ENCODE data around the gene TOPBP1. TPM values are rescaled to one million over a fixed set of nuclear protein-coding genes. Genes with fewer than 3 reads are reported as not detected.

The TOPBP1 gene
- total and polyA plus RNA-seq, 2 of the 8 experiments (the other 6 are each of a cell fraction or from before 2014, with no cell fraction given) = 19.7 to 35.9 TPM

GRCh38 chr3:133697960-133698359 lies 36.2 kb upstream of the TOPBP1 start:
- WGBS, 2 experiments (ENCODE audit: extremely low coverage in 1 of 2, insufficient coverage in 1 of 2, insufficient read length in 1 of 2, insufficient replicate concordance in 2 of 2, low coverage in 1 of 2, low lambda C conversion rate in 2 of 2, missing lambda C conversion rate in 1 of 2) = 86% methylated on average over 2 of the region's 2 CpGs; no CpG with 5 or more reads in 1 of the 2 experiments
- no peak overlapping the region for H2BK20ac ChIP-seq (ENCODE audit: low read length)
- CTCF ChIA-PET (ENCODE audit: partially characterized antibody) = no interaction called here

More at GRCh38 chr3:133697960-133698359, 36.2 kb upstream of the TOPBP1 start:
- Histone ChIP-seq H2BK15ac (ENCODE audit: low read length) (no peak overlapping the region), H3K56ac (replicated peaks; ENCODE audit: insufficient read length, low read depth, low read length) (no peak overlapping the region), H3K14ac (ENCODE audit: insufficient read length) (no peak overlapping the region), H2AFZ (ENCODE audit: low read length) (no peak overlapping the region), H2AK5ac (ENCODE audit: low read depth, low read length) (no peak overlapping the region), H3K18ac (ENCODE audit: extremely low read depth, low read length) (no peak overlapping the region), H4K20me1 (replicated peaks in 1 of 2; ENCODE audit: control insufficient read depth in 1 of 2, insufficient read depth in 2 of 2, low read length in 2 of 2) (no peaks in the 10 kb centered on the region), H3K4ac (replicated peaks; ENCODE audit: insufficient read length, low read depth, low read length) (no peak overlapping the region), H4K5ac (ENCODE audit: insufficient read length, low read depth, low read length) (no peak overlapping the region), H3K23ac (ENCODE audit: insufficient read length) (no peak overlapping the region), H3K9me3 (ENCODE audit: insufficient read depth in 2 of 2, low read depth in 1 of 2, low read length in 1 of 2) (no peaks in the 10 kb centered on the region), H3K27ac (ENCODE audit: low read depth, low read length) (no peak overlapping the region), H4K8ac (ENCODE audit: extremely low read depth, insufficient read depth, low read length) (no peak overlapping the region; the same call in 1 of the 2 replicates), H3K79me1 (ENCODE audit: low read depth, low read length) (no peaks in the 10 kb centered on the region), H3K27me3 (replicated peaks in 1 of 4; ENCODE audit: control insufficient read depth in 3 of 4, extremely low read depth in 1 of 4, insufficient read depth in 3 of 4, low read length in 3 of 4) (no peaks in the 10 kb centered on the region), H3K23me2 (ENCODE audit: low read depth, low read length) (no peaks in the 10 kb centered on the region), H2BK12ac (ENCODE audit: low read depth, low read length) (no peak overlapping the region), H3K36me3 (ENCODE audit: control insufficient read depth in 2 of 4, insufficient read depth in 4 of 4, low read length in 3 of 4) (no peaks in the 10 kb centered on the region), H3K4me3 (ENCODE audit: extremely low read depth in 1 of 4, insufficient read depth in 2 of 4, low read depth in 3 of 4, low read length in 4 of 4) (no peak overlapping the region), H3K79me2 (ENCODE audit: control insufficient read depth in 1 of 2, insufficient read depth in 2 of 2, low read length in 2 of 2) (no peaks in the 10 kb centered on the region), H3K4me2 (ENCODE audit: insufficient read depth in 1 of 2, low read depth in 2 of 2, low read length in 2 of 2) (no peak overlapping the region), H2BK5ac (ENCODE audit: low read depth, low read length) (no peak overlapping the region), H3K4me1 (replicated peaks in 1 of 4; ENCODE audit: control insufficient read depth in 3 of 4, insufficient read depth in 4 of 4, low read length in 3 of 4) (no peaks in the 10 kb centered on the region), H2BK120ac (replicated peaks; ENCODE audit: low read depth, low read length) (no peak overlapping the region), H4K91ac (replicated peaks; ENCODE audit: insufficient read length, low read length) (no peak overlapping the region), H3K9ac (replicated peaks in 1 of 4; ENCODE audit: extremely low read depth in 1 of 4, low read depth in 3 of 4, low read length in 3 of 4) (no peak overlapping the region)
- POLR2A ChIA-PET (ENCODE audit: partially characterized antibody) = no interaction called here
- TF ChIP-seq GABPA (IDR thresholded peaks at IDR 0.05; ENCODE audit: borderline replicate concordance, insufficient read depth, low read length) = no peak
- no peak for TF ChIP-seq SUZ12 (IDR thresholded peaks at IDR 0.05; ENCODE audit: low read length)
- TF ChIP-seq CREB1 (IDR thresholded peaks at IDR 0.05) = no peak
- DNase-seq (ENCODE audit: low read depth in 1 of 2, low spot score in 2 of 2) (no peak), FAIRE-seq (no peak)

All from H1 (cell line).